ENCODE measurements around the gene TP53I11.

The TP53I11 gene

GRCh38 chr11:44923115-44923514 is 27.6 kb downstream of the TP53I11 start:
- Histone ChIP-seq H3K79me2 (ENCODE audit: insufficient read depth, low read length) (no peaks in the 10 kb centered on the region), H3K27ac (ENCODE audit: low read depth, low read length, poor library complexity, severe bottlenecking) (no peak overlapping the region), H3F3A (ENCODE audit: insufficient read depth, low read length) (no peaks in the 10 kb centered on the region), H4K20me1 (ENCODE audit: insufficient read depth, low read length) (no peaks in the 10 kb centered on the region), H3K27me3 (ENCODE audit: insufficient read depth, low read length) (no peaks in the 10 kb centered on the region), H3K4me3 (ENCODE audit: low read depth, low read length, poor library complexity, severe bottlenecking) (no peak overlapping the region), H2AFZ (ENCODE audit: low read length) (no peak overlapping the region), H3K9me2 (ENCODE audit: low read depth, low read length) (no peaks in the 10 kb centered on the region), H3K4me2 (ENCODE audit: low read length) (no peak overlapping the region), H3K36me3 (ENCODE audit: insufficient read depth, low read length) (no peaks in the 10 kb centered on the region), H3K9me3 (ENCODE audit: low read length) (no peaks in the 10 kb centered on the region), H3K4me1 (ENCODE audit: insufficient read depth, low read length, severe bottlenecking) (no peaks in the 10 kb centered on the region), H3K9ac (ENCODE audit: low read length) (no peak overlapping the region)
- no peak for TF ChIP-seq EZH2 (IDR thresholded peaks at IDR 0.05; ENCODE audit: borderline replicate concordance, low read length)
- no peak for TF ChIP-seq CTCF (IDR thresholded peaks at IDR 0.05; ENCODE audit: low read length)

- no peaks in the 10 kb centered on the region for H3K4me1 ChIP-seq (ENCODE audit: insufficient read depth, low read length, severe bottlenecking)
- no peak overlapping the region for H2AFZ ChIP-seq (ENCODE audit: low read length)
Observed at GRCh38 chr11:44920451-44920850, 30.2 kb downstream of the TP53I11 start.

GRCh38 chr11:44917741-44918140 is 32.9 kb downstream of the TP53I11 start:
- H4K20me1 ChIP-seq (ENCODE audit: insufficient read depth, low read length), result no peaks in the 10 kb centered on the region
- no peak overlapping the region for H3K27ac ChIP-seq (ENCODE audit: low read depth, low read length, poor library complexity, severe bottlenecking)
- no peak overlapping the region for H3K9ac ChIP-seq (ENCODE audit: low read length)
- TF ChIP-seq CTCF (IDR thresholded peaks at IDR 0.05; ENCODE audit: low read length), result no peak
- no peak for TF ChIP-seq EZH2 (IDR thresholded peaks at IDR 0.05; ENCODE audit: borderline replicate concordance, low read length)
- H3K36me3 ChIP-seq (ENCODE audit: insufficient read depth, low read length), result no peaks in the 10 kb centered on the region
- no peaks in the 10 kb centered on the region for H3F3A ChIP-seq (ENCODE audit: insufficient read depth, low read length)
- no peaks in the 10 kb centered on the region for H3K9me2 ChIP-seq (ENCODE audit: low read depth, low read length)
- H3K4me2 ChIP-seq (ENCODE audit: low read length), result no peak overlapping the region
- H3K4me3 ChIP-seq (ENCODE audit: low read depth, low read length, poor library complexity, severe bottlenecking), result no peak overlapping the region
- H3K9me3 ChIP-seq (ENCODE audit: low read length), result no peaks in the 10 kb centered on the region
- H3K79me2 ChIP-seq (ENCODE audit: insufficient read depth, low read length), result no peaks in the 10 kb centered on the region
- no peak overlapping the region for H2AFZ ChIP-seq (ENCODE audit: low read length)
- H3K4me1 ChIP-seq (ENCODE audit: insufficient read depth, low read length, severe bottlenecking), result no peaks in the 10 kb centered on the region
- H3K27me3 ChIP-seq (ENCODE audit: insufficient read depth, low read length), result no peaks in the 10 kb centered on the region

More at GRCh38 chr11:44920451-44920850, 30.2 kb downstream of the TP53I11 start:
- H3K36me3 ChIP-seq (ENCODE audit: insufficient read depth, low read length), result no peaks in the 10 kb centered on the region
- H3F3A ChIP-seq (ENCODE audit: insufficient read depth, low read length), result no peaks in the 10 kb centered on the region
- no peak overlapping the region for H3K27ac ChIP-seq (ENCODE audit: low read depth, low read length, poor library complexity, severe bottlenecking)
- H3K9me3 ChIP-seq (ENCODE audit: low read length), result no peaks in the 10 kb centered on the region
- no peaks in the 10 kb centered on the region for H3K79me2 ChIP-seq (ENCODE audit: insufficient read depth, low read length)
- H3K4me3 ChIP-seq (ENCODE audit: low read depth, low read length, poor library complexity, severe bottlenecking), result no peak overlapping the region
- no peaks in the 10 kb centered on the region for H4K20me1 ChIP-seq (ENCODE audit: insufficient read depth, low read length)
- no peak for TF ChIP-seq CTCF (IDR thresholded peaks at IDR 0.05; ENCODE audit: low read length)
- TF ChIP-seq EZH2 (IDR thresholded peaks at IDR 0.05; ENCODE audit: borderline replicate concordance, low read length), result no peak
- no peak overlapping the region for H3K4me2 ChIP-seq (ENCODE audit: low read length)
- H3K27me3 ChIP-seq (ENCODE audit: insufficient read depth, low read length), result no peaks in the 10 kb centered on the region
- H3K9ac ChIP-seq (ENCODE audit: low read length), result no peak overlapping the region
- H3K9me2 ChIP-seq (ENCODE audit: low read depth, low read length), result no peaks in the 10 kb centered on the region

Data from OCI-LY1 (cell line).